HFF-Myc (cell line): ENCODE measurements around the gene COMT.

ENCODE experiments used
- DNase-seq: peaks from one replicate; pipeline ENCODE4 v3.0.0-alpha.2; 2011; ENCODE audit warnings: low read depth; ENCODE audit errors: extremely low read depth
- H3K4me3 ChIP-seq: replicated peaks from 2 replicates; pipeline ENCODE4 v1.5.1; 2011; ENCODE audit warnings: low read depth, mild to moderate bottlenecking, control low read depth, low read length
- TF ChIP-seq, protein P1 (sequence below): IDR thresholded peaks from 2 replicates; pipeline ENCODE4 v1.5.1; 2012; ENCODE audit warnings: mild to moderate bottlenecking, low read depth, low read length, control low read depth; ENCODE audit errors: missing control alignments

The COMT gene

DNA sequence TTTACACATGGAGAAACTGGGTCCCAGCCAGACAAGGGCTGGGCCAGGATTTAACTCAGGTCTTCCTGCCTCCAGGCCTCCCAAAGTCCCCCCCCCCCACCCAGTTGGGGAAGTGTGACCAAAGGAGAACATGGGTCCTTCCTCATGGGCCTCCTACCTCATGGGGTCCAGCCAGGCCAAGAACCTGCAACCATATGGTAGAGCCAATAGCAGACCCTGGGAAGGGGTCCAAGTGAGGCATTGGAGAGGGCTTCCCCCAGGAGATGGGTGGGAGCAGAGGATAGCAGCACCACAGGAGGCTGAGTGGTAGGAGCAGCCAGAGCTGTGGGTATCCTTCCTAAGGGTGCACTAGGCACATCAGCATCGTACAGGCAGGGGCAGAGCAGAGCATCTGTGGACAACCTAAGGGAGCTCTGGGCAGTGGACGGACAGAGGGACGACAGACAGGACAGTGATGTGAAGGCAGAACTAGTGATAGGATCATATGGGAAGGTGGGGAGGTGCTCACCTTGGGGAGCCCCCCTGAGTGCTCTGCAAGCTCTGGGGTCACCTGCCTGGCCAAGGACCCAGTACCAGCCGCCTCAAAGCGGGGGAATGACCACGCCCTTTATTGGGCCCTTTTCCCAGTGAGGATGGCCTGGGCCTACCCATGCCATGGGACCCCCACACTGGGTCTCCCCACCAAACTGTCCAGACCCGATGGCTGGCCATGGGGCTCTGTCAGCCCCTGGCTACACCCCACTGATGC lies 70.6 kb downstream of the COMT start:
- TF ChIP-seq, protein P1, sequence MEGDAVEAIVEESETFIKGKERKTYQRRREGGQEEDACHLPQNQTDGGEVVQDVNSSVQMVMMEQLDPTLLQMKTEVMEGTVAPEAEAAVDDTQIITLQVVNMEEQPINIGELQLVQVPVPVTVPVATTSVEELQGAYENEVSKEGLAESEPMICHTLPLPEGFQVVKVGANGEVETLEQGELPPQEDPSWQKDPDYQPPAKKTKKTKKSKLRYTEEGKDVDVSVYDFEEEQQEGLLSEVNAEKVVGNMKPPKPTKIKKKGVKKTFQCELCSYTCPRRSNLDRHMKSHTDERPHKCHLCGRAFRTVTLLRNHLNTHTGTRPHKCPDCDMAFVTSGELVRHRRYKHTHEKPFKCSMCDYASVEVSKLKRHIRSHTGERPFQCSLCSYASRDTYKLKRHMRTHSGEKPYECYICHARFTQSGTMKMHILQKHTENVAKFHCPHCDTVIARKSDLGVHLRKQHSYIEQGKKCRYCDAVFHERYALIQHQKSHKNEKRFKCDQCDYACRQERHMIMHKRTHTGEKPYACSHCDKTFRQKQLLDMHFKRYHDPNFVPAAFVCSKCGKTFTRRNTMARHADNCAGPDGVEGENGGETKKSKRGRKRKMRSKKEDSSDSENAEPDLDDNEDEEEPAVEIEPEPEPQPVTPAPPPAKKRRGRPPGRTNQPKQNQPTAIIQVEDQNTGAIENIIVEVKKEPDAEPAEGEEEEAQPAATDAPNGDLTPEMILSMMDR, result no peak
- DNase-seq, result no peak
- H3K4me3 ChIP-seq, result no peak overlapping the region

DNA sequence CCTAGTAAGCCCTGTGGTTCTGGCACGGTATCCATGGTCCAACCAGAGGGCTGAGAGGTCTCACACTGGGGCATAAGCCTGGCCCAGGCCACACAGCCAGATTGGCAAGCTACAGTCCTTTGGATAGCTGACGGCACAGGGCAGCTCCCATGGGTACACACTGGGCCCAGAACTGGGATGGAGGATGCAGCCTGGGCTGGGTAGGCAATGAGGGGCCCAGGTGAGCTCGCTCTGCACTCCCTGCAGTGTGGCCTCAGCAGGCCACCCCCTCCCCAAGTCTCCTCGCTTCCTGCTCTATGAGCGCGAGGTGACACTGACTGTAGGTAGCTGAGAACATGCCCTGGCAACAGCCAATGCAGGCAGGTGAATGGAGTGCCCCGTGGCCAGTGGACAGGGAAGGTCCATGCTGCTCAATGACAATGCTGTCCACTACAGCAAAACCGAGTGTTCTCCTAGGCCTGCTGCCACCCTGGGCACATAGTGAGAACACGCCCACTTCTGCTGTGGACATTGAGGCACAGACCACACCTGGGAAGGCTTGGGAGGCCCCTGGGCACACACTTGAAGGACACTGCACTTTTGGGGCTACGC lies 71.3 kb downstream of the COMT start:
- DNase-seq, result no peak
- H3K4me3 ChIP-seq, result no peak overlapping the region
- TF ChIP-seq, protein P1, result no peak

DNA sequence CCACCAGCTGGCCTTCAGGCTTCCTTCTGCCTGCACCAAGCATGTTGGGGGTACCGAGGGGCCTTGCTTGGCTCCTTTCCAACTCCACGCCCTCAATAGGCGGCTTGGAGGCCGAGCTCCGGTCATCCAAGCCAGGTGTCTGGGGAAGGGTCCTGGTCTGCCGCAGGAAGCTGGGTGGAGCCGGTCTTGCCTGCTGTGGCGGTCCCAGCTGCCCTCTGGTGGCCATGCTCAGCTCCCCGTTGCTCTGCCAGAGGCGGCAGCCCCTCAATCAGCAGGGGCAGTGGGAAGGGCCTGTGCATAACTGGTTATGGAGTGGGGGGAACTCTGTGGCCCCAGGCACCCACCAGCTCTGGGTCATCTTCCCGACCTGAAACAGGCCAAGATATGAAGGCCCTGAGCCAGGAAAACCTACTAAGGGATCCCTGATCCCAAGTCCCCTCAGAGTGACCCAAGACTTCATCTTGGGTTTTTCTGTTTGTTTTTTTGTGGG lies 71.9 kb downstream of the COMT start:
- no peak for DNase-seq
- no peak overlapping the region for H3K4me3 ChIP-seq
- TF ChIP-seq, protein P1, result peak; percentile 83

DNA sequence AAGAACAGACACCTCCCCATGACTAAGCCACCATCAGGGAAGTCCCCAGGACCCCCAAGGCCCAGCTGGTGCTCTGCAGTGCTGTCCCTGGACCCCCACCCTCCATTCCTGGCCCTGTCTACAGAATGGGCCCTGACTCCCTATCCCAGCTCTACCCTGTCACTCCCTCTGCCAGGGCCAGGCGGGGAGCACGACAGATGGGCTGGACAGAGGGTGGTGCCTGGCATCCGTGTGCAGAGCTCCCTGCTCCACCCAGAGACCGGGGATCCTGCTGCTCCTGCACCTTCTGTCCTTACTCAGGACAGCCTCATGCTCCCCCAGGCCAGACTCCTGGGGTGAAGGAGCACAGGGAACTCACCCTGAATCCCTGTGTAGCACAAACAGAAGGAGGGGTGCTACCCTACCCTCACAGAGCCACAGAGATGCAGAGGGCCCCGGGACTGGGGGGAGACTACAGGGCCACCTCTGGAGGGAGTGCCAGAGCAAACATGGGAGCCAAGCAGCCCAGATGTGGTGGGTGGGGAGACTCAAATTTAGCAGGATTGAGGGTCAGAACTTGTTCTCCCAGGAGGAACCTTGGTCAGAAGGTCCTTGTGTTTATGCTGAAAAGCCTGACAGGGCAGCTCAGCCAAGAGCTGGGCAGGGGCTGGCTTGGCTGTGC lies 73.1 kb downstream of the COMT start:
- DNase-seq, result no peak
- no peak overlapping the region for H3K4me3 ChIP-seq
- TF ChIP-seq, protein P1, result no peak

- H3K4me3 ChIP-seq, result no peak overlapping the region
- TF ChIP-seq, protein P1, result no peak
- DNase-seq, result no peak
Observed at GRCh38 chr22:20015187-20015625, 73.6 kb downstream of the COMT start.

DNA sequence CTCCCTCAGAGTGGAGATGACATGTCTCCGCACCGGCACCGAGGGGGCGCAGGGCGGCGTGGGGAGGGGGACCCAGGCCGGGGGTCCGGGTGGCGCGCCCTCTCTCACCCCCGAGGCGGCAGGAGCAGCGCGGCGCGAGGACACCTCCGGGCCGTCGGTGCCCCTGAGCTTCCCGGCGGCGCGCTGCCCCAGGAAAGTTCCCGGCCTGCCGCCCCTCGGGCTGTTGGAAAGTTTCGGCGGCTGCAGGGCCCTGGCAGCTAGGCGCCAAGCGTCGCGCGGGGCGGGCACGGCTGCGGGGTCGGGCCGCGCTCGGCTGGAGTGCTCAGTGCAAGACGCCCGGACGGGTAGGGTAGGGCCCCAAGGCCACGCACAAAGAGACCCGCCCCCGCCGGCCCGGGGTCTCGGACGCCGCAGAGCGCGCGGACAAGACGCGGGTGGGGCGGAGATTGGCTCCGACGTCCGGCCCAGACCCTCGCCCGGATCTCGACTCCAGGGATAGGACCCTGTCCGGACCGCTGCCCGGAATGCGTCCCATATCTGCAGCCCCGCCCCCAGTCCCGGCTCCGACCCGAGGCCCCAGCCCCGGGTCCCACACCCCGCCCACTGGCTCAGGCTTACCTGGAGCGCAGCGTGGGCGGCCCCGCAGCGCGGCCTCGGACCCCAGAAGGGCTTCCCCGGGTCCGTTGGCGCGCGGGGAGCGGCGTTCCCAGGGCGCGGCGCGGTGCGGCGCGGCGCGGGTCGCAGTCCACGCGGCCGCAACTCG lies 74.6 kb downstream of the COMT start:
- peak overlapping the region; percentile 53 for H3K4me3 ChIP-seq
- TF ChIP-seq, protein P1, result no peak
- no peak for DNase-seq
